ENCODE results near the gene FKBP3.

DNA sequence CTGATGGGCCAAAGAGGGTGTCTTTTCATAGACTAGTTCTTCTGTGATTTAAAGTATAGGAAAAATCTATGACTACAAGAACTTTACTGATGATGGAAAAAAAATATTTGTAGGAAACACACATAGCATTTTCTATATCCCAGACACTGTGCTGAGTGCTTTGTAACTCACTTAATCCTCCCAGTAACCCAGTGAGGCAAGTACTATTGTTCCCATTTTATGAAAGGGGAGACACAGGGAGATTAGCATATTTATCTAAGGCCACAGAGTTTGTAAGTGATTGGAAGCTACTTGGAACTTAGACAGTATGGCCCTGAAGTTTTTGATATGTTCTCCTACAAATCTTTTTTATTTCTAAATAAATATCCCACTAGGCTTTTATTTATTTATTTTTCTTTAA is 30.5 kb downstream of the FKBP3 start:
- TF ChIP-seq CTCF (optimal IDR thresholded peaks at IDR 0.05 in 1 of 3, IDR thresholded peaks at IDR 0.05 in 1 of 3, conservative IDR thresholded peaks at IDR 0.05 in 1 of 3; ENCODE audit: extremely low read depth in 1 of 3, insufficient read depth in 2 of 3, low read length in 3 of 3) (no peak), EZH2 (IDR thresholded peaks at IDR 0.05; ENCODE audit: low read length) (no peak)

Measured in keratinocyte (primary cell).